Measurements from ENCODE around the gene NEAT1.
"Not testable (repeated sequence)": the region's sequence is repeated elsewhere in the genome, so short reads cannot be mapped to it uniquely, and the experiment has no call there.

NEAT1 gene

DNA sequence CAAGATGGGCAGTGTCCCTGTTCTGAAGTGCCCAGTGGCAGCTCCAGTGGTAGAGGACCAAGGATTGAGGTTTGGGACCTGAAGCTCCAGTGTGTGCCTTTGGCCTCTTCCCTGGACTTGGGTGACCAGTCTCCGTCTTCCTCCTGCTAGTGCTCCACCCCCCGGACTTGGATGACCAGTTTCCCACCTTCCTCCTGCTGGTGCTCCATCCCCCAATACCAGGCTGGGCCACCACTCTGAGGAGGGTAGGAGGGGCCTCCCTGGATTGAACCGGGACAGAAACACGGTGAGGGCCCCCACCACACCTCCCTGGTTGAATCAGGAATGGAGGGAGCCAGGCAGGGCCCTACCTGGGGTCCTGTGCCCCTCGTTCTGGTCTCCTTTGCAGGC lies 10.9 kb upstream of the NEAT1 start:
- no peak for DNase-seq

DNA sequence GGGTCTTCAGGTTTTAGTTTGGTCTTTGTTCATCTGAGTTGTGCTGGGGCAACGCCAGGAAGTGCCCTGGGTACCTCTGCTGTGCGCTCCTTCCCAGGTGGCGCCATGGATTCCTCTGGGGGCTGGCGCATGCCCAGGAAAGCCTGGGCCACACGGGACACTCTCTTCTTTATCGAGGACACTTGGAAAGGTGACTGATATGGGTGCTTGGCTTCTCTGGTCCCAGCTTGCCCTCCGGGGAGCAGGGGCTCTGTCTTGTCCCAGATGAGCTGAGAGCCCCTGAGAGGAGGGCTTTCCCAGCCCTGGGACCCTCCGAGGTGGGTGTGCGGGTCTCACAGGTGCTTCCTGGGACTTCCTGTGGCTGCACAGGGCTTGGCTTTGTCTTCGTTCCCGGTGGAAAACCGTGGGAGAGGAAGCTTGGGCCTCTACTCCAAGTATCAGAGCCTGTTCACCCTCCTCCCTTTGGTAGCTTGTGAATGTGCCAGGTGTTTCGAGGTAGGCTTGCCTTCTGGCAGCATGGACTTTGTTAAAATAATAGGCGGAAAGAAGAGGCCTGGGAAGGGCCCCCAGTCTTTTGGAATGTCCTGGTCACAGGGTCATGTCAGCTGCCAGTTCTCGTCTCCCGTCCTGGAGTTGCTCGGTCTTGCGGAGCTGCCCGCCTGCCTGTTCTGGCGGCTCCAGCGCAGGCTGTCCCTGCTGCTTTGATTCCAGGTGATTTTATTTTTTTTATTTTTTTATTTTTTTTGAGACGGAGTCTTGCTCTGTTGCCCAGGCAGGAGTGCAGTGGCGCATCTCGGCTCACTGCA lies 10.1 kb upstream of the NEAT1 start:
- no peak for DNase-seq

DNA sequence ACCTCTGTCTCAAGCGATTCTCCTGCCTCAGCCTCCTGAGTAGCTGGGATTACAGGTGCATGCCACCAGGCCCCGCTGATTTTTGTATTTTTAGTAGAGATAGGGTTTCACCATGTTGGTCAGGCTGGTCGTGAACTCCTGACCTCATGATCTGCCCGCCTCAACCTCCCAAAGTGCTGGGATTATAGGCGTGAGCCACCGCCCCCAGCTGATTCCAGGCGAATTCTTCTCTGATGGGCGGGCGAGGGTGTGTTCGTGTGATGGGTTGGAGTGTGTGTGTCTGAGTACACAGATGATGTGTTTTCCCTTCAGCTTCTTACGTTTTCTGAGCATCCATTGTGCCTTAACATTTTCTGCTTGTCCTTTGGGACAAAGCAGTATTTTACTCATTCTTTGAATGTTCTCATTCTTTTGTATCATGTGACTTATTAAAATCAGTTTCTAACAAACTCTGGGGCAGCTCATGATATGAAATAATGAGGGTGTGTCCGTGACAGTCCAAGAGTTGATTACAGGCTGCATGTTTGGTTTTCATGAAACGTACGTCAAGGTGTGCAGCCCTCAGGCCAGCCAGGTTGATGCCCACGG lies 9.4 kb upstream of the NEAT1 start:
- not testable (repeated sequence) for DNase-seq

DNA sequence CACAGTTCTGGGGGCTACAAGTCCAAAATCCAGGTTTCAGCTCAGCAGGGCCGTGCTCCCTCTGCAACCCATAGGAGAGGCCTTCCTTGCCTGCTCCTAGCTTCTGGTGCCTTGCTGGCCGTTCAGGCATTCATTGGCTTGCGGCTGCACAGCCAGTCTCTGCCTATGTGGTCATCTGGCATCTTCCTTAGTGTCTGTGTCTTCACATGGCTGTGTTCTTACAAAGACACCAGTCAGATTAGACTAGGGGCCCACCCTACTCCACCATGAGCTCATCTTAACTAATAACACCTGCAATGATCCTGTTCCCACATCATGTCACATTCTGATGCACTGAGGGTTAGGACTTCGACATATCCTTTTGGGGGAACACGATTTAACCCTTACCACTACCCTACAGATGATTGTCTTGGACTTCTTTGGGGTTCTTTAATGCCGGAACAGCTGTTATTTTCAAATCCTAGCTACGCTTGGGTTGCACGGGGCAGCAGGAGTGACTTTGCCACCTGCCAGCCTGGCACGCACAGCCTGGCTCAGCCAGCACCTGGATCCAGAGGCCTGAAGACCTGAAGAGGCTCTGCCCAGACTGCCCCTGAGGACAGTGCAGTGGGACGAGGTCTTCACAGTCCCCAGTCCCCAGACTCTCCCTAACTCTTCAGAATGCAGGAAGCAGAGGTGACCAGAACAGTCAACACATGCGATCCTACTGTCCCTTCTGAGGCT lies 7.7 kb upstream of the NEAT1 start:
- DNase-seq = no peak

DNA sequence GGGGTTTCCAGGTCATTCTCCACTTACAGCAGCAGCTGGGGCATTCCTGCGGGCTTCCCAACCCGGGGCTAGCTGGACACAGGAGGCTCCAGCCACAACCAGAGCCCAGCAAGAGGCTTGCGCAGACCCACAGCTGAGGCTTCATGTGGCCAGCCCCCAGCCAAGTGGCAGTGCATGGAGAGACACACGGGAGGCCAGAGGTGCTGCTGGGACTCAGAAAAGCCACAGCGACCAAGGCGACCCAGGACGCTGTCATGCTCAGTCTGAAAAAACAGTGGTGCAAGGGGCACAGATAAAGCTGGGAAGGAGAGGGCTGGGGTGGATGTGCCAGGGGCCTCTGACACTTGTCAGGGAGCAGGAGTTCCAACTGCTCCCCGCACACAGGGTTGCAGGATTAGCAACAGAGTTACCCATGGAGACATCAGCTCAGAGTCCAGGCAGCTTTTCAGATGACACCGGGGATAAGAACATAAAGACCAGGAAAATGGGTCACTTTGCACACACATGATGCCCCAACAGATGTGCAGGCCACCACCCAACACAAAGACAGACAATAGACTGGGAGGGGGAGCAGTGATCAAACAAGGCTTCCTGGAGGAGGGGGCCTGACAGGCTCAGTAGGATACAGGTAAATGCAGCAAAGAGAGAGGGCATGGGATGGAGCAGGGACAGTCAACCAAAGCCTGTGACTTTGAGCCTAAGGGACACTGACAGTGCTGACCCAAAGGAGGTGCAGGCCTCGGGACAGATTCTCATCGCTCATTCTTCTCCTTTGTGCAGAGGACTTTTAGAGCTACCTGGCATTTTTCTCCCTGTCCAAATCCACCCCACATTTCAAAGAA lies 6.9 kb upstream of the NEAT1 start:
- no peak for DNase-seq

DNA sequence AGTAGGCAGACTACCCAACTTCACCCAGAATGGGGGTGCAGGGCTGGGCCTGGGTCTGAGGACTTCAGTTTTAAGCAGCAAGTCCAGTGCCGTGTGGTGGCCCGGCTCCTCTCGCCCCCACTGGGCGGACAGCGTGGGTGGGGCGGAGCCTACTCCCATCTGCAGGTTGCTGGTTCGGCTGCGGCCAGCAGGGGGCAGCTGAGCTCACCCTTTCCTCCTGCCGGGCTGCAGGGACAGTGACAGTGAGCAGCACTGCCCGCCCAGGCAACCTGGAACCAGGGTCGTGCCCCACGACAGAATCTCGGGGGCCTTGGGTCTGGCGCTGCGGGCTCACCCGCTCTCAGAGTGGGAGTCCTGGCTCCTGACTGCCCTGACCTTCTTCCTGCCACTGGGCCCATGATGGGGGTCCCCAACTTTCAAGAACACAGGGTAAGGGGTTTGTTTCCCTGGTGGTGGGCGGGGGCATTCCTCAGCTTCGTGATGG lies 6.2 kb upstream of the NEAT1 start:
- DNase-seq = peak; percentile 81 to 91

DNA sequence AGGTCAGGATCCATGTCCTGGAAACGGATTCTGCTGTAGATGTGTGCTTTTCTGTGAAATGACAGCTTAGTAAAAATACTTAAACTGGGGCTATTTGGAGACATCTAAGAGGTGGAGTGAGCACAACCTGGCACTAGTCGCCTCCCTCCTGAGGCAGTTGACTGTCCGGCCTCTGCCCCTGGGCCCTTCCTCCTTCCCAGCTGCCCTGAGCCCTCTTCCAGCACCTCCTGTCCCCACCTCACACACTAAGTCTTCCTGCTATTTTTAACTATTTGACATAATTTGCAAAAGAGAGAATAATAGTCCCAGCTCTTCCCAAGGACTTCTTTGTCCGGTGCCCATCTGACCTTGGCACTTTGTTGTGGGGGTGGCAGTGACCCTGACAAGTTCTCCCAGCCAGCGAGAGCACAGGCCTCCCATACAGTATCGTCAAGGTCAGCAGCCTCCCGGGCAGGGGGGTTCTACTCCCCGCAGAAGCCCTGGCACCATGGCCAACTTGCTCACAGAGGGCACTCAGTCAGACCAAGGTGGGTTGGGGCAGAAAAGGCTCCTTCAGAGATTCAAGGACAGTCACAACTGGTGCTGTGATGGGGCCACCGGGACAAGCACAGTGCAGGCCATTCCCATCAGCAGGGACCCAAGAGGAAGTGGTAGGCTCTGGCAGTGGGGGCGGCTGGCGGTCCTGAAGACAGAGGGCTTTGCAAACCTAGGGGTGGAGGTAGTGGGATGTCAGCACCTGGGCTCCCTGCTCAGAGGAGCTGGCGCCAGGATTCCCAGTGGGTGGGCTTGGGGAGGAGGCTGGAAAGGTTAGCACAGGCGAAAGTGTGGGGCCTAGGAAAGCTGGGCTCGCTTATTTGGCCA lies 5.5 kb upstream of the NEAT1 start:
- DNase-seq = no peak

DNA sequence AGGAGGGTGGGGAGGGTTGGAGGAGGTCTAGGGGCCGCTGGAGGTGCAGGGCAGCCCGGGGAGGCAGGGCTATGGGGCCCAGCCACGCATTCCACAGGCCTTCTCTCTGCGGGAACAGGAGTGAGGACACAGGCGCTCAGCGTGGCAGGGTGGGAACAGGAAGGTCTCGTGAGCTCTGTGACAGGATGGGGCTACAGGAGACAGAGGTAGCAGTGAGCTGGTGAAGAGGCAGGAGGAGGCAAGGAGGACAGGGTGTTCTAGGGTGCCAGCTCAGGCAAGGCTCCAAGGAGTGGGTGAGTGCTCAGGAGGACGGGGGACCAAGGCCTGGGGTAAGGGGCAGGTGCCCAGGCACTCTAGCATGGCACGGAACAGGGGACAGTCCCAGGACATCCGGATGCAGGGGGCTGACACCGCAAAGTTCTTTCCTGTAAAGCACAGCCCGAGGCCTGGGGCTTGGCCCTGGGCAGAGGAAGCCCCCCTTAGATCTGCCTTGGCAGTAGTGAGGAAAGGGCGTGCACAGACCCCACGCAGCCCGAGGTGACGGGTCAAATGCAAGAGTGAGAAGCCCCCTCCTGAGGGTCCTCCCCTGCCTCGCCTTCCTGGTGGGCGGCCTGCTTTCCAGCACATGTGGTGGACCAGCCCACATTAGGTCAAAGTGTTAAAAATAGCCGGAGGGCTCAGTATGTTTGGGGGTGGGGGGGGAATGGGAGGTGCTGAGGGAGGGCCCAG lies 4.7 kb upstream of the NEAT1 start:
- DNase-seq = no peak

DNA sequence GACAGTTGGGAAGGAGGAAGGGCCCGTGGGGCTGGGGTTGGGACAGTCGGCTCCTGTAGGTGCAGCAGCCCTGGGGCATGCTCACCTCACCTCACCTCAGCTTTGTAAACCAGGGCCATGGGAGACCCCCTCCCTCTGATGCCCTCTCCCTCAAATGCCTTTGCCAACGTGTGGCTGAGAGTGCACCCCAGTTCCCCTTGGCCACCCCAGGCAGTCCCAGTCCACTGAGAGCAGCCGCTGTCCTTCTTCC lies 4.2 kb upstream of the NEAT1 start:
- DNase-seq = no peak

DNA sequence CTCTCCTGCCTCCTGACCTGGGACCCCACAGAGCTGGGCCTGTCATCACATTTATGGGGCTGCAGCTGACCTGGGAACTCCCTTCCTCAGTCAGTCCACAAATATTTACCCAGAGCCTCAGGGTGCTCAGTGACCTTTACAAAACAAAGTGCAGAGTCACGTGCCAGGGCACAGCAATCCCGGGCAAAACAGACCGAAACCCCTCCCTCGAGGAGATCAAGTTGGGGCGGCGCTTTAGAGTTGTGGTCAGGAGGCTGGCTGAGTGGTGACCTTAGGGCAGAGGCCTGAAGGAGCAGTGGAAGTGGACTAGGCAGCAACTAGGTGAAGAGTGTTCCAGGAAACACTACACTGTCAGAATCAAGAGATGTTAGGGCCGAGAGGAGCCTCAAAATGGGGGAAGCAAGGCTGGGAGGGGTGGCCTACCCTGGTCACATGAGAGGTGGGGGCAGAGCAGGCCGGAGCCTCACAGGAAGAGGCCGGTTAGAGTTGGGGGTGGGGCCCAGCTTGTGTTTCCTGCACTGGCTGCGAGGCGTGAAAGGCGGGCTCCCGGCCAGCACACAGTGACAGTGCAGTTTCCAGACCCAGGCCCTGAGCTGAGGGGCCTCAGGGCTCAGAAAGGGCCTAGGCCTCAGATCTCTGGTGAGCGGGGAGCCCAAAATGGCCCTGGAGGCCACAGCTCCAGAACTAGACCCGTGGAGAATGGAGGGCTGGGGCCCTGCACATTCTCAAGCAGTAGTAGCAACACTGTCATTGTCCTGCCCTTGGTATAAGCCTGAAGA lies 3.7 kb upstream of the NEAT1 start:
- DNase-seq = peak; percentile 90

DNA sequence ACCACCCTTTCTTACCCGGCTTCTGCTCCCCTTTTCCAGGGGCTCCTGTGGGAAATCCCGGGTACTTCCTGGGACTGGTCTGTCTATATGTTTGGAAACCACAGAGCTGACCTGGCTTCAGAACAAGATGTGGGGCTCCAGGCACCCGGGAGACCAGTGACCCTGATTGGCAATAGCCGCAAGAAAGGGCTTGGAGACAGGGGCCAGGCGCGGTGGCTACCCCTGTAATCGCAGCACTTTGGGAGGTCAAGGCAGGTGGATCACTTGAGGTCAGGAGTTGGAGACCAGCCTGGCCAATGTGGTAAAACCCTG lies 3.2 kb upstream of the NEAT1 start:
- no peak for DNase-seq

DNA sequence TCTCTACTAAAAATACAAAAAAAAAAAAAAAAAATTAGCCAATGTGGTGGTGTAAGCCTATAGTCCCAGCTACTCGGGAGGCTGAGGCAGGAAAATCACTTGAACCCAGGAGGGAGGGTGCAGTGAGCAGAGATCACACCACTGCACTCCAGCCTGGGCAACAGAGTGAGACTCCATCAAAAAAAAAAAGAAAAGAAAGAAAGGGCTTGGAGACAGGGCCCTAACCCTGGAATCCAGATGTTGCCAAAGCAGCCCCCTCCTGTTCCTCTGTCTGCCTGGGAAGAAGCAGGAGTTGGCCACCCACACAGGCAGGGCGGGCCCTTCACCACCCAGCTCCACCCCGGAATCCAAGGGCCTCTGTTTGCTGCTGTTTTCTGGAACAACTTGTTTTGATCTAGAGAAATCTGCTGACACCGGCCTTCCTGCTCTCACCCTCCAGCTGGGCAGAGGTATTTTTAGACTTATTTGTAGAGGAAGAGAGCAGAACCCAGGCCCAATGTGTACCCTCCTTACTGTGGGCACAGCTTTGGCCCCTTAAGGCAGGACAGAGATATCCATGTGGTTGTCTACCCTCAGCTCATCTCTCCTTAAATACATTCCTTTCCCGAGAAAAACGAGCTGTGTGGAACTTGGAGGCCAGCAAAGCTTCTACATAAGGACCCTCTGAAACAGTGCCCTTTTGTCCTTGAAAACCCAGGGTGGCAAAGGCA lies 2.7 kb upstream of the NEAT1 start:
- peak; percentile 82 to 95 for DNase-seq

DNA sequence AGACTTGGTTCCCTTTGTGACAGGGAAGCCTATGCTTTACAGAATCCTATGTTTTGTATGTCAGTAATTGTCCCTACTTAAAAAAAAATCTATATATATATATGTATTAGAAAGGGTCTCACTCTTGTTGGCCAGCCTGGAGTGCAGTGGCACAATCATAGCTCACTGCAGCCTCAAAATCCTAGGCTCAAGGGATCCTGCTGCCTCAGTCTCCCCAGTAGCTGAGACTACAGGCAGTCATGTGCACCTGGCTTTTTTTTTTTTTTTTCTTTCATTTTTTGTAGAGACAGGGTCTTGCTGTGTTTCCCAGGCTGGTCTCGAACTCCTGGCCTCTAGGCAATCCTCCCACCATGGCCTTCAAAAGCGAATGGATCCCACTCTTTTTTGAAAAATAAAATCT lies 2.1 kb upstream of the NEAT1 start:
- DNase-seq = no peak

DNA sequence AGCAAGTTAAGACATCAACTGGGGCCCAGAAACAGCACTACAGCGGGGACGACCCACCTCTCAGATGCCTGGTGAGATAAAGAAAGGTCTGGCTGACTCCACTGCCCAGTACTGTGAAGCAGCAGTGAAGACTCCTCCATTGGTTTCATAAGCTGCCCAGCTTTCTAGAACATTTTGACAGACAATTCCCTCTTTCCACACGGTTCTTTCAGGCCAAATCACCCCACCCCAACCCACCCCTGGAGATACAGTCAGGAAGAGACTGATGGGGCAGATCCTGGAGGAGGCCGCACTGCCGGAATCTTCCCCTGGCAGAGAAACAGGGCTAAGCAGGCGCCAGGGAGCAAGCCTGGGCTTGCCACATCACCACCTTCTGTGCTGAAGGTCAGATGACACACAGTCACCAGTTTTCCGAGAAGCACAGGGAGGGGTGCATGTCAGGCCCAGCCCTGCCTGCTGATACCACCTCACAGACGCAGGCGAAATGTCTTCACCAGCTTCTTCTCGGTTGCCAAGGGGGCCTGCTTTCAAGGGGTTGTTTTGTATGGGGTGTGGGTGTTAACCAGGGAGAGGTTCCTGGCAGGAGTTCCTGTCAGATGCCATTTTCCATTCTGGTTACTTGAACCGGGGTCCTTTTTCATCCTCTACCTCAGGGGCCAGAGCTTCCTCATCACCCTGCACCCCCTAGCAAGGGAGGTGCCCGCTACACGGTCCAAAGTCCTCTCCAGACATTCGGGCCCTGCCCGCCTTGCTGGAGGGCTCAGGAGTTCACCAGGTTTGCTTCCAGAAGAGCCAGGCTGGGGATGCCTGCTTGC lies 1.4 kb upstream of the NEAT1 start:
- DNase-seq = peak; percentile 81 to 83

DNA sequence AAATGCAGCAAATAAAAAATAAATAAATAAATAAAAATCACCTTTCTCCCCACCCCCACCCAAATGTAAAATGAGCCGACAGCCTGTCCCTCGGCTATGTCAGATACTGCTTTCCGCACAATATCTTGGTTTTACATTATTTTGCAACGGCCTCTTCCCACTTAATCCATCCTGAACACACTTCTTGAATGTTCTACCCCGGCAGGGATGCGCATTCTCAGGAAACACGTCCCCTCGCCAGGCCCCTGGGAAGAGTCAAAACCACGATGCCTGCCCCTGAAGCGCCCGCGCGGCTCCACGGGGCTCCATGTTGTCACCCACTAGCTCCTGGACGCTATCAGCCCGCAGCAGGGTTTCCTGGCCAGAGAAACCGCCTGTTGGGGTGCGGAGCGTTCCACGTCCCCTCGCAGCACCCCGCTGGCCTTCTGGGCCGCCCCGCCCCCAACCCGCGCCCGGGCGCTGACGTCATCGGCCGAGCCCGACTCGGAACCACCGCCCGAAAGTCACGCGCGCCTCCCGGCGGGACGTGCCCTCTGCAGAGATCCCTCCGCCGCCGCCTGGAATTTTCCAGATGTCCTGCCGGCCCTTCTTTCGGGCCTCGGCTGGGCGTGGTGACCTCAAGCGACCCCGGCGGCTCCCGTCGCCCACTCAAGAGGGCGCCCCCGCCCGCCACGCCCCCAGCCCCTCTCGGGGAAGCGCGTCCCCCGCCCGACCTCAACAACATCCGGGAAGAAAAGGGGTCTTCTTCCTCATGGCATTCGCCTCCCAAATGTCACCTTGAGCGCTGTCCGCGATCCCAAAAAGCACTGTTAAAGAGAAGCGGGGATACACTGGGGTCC lies 585 bp upstream of the NEAT1 start:
- DNase-seq = peak; percentile 85 to 92

DNA sequence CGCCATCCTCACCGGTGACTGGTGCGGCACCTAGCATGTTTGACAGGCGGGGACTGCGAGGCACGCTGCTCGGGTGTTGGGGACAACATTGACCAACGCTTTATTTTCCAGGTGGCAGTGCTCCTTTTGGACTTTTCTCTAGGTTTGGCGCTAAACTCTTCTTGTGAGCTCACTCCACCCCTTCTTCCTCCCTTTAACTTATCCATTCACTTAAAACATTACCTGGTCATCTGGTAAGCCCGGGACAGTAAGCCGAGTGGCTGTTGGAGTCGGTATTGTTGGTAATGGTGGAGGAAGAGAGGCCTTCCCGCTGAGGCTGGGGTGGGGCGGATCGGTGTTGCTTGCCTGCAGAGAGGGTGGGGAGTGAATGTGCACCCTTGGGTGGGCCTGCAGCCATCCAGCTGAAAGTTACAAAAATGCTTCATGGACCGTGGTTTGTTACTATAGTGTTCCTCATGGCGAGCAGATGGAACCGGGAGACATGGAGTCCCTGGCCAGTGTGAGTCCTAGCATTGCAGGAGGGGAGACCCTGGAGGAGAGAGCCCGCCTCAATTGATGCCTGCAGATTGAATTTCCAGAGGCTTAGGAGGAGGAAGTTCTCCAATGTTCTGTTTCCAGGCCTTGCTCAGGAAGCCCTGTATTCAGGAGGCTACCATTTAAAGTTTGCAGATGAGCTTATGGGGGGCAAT lies 1.1 kb downstream of the NEAT1 start:
- DNase-seq = peak in 1 of 2 donors; percentile 47

DNA sequence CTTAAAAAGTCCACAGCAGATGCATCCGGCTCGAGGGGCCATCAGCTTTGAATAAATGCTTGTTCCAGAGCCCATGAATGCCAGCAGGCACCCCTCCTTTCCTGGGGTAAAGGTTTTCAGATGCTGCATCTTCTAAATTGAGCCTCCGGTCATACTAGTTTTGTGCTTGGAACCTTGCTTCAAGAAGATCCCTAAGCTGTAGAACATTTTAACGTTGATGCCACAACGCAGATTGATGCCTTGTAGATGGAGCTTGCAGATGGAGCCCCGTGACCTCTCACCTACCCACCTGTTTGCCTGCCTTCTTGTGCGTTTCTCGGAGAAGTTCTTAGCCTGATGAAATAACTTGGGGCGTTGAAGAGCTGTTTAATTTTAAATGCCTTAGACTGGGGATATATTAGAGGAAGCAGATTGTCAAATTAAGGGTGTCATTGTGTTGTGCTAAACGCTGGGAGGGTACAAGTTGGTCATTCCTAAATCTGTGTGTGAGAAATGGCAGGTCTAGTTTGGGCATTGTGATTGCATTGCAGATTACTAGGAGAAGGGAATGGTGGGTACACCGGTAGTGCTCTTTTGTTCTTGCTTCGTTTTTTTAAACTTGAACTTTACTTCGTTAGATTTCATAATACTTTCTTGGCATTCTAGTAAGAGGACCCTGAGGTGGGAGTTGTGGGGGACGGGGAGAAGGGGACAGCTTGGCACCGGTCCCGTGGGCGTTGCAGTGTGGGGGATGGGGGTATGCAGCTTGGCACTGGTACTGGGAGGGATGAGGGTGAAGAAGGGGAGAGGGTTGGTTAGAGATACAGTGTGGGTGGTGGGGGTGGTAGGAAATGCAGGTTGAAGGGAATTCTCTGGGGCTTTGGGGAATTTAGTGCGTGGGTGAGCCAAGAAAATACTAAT lies 1.9 kb downstream of the NEAT1 start:
- DNase-seq = peak in 1 of 2 donors; percentile 47
